ENCODE measurements around the gene ARSK. TPM values are rescaled to one million over a fixed set of nuclear protein-coding genes. Genes with fewer than 3 reads are reported as not detected.

ARSK gene, protein sequence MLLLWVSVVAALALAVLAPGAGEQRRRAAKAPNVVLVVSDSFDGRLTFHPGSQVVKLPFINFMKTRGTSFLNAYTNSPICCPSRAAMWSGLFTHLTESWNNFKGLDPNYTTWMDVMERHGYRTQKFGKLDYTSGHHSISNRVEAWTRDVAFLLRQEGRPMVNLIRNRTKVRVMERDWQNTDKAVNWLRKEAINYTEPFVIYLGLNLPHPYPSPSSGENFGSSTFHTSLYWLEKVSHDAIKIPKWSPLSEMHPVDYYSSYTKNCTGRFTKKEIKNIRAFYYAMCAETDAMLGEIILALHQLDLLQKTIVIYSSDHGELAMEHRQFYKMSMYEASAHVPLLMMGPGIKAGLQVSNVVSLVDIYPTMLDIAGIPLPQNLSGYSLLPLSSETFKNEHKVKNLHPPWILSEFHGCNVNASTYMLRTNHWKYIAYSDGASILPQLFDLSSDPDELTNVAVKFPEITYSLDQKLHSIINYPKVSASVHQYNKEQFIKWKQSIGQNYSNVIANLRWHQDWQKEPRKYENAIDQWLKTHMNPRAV
- 7.5 and 11.9 TPM in 2 replicates for total RNA-seq

DNA sequence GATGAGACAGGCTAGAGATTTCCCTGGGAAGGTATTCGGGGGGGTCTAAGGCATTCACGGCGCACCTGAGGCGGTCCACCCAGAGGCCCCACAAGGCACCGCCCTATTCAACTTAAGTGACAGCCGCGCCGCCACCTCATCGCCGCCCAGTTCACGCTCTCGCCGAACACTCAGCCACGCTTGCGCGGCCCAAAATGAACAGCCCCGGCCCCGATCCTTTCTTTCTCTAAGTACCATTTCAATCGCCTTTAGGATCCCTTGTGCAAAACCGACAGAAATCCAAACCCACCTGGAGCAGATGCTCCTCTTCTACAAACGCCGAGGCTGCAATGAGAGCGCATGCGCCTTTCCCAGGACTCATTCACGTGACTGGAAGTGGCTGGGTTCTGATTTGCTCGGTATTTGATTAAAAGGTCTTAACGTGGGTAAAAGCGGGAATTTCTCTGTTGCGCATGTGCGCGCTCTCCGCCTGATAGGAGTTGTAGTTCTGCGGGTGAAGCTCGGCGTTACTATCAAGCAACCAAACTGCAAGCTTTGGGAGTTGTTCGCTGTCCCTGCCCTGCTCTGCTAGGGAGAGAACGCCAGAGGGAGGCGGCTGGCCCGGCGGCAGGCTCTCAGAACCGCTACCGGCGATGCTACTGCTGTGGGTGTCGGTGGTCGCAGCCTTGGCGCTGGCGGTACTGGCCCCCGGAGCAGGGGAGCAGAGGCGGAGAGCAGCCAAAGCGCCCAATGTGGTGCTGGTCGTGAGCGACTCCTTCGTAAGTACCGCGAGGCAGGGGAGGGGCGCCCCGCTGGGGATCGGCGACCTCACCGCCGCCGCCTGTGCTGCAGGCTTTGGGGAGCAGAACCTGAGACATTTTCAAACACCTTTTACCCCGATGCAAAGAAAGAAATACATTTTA lies at the start of gene ARSK, which contains the start of gene SKIC3:
Gene ARSK (plus strand): TSS at position 455 of the 902 bp plus-strand sequence. CDS start 178 bp downstream, at position 633.
Gene SKIC3 (minus strand): TSS at position 331 of the 902 bp plus-strand sequence. CDS start 7,827 bp downstream, outside the sequence.
- DNase-seq (ENCODE audit: extremely low read depth, low read depth, low spot score): peak; percentile 99

DNA sequence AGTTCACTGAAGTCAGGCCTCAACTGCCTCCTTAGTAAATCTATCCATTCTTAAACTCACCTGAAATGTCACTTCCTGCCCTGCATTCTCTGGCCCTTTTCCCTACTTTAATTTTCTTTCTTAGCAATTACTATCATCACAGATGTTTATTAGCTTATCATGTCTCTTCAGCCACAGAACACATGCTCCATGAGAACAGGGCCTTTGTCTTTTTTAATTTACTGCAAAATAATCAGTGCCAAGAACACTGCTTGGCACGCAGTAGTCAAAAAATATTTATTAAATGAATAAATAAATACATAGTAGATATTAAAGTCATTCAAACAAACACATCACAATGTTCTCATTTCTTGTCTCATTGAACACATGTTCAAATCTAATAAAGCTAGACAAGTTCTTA lies 46.4 kb upstream of the ARSK start:
- no peak for DNase-seq (ENCODE audit: extremely low read depth, low read depth, low spot score)

DNA sequence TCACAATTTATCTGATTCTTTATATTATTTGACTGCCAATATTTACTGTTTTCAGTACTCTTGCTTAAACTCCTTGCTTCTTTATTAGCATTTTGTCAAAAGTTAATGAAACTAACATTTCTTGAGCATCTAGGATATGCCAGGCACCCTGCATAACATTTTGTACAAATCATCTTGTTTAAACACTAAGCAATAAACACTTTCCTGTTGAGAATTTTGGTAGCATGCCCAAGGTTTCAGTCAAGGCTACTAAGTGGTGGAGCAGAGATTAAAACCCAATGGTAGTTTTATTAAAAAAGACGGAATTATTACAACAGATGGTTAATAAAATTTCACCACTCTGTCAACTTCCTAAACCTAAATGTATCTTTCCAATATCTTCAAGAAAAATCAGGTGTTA lies 43.3 kb upstream of the ARSK start:
- DNase-seq (ENCODE audit: extremely low read depth, low read depth, low spot score): no peak

DNA sequence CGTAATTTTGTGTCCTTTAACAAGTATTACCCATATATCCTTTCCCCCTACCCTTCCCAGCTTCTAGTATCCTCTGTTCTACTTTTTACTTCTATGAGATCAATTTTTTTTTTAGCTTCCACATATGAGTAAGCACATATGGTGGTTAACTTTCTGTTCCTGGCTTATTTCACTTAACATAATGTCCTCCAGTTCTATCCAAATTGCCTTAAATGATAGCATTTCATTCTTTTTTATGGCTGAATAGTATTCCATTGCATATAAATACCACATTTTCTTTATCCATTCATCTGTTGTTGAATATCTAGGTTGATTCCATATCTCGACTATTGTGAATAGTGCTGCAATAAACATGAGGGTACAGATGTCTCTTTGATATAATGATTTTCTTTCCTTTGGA lies 36.5 kb upstream of the ARSK start:
- no peak for DNase-seq (ENCODE audit: extremely low read depth, low read depth, low spot score)

DNA sequence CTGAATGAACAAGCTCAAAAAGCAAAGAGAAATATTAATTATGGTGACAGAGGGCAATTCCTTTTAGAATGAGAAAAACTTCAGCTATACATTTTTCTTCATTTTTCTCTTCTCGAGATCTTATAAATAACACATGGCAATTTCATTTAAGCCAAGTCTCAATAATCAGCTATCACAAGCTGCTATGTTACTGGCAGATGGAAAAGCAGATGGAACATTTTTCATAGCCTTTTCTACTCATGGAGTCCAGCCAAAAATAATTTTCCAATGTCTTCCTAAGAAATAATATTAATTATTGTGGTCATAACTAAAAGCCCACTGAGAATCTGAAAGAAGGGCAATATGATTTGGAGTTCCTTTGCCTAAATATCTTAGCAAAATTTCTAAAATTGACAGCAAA lies 35.8 kb upstream of the ARSK start:
- DNase-seq (ENCODE audit: extremely low read depth, low read depth, low spot score): no peak

DNA sequence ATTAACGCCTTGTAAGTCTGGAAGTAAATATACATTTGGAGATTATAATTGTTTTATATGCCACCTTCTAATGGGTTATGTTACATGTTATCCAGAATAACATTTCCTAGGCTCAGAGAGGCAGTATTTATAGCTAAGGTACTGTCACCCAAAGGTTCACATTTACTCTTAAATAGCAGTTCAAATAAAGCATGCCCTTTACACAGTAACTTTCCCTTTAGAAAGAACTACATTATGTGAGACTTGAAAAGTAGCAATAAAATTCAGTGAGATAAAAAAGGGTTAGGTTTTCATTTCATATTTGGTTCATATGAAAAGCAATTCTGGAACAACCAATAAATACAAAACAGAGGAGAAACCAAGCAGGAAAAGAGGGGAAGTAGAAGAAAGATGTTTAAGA lies 35.2 kb upstream of the ARSK start:
- no peak for DNase-seq (ENCODE audit: extremely low read depth, low read depth, low spot score)

DNA sequence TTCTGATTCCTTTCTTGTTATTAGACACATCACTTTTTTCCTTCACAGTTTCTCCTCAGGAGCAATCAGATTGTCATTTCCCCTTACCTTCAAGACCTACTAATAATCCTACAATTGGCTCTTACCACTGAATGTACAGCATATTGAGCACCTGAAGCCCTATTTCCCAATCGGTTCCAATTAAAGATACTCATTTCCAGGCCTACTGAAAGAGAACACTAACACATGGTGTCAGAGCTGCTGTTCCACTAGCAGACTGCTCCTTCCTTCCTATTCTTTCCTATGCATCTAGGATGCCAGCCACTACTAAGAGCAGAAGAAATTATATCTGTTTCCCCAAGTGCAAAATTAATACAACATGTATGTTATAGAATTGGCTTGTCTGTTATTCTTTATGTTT lies 34.7 kb upstream of the ARSK start:
- DNase-seq (ENCODE audit: extremely low read depth, low read depth, low spot score): no peak

DNA sequence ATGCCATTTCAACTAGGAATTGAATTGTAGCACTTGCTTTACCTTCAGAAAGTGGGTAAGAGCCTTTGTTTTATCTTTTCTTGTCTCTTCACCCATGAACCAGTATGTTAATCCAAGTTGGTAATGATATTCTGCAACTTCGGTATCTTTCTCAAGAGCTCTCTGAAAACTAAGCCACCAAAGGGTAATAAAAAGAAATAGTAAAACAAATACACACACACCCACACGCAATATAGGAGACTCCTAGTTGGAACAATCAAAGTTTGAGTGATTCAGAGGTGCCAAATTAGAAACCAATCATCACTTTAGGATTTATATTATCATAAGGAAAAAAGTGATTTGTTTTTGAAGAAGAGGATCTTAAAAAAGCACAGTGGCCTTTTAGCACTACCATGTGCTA lies 30.5 kb upstream of the ARSK start:
- DNase-seq (ENCODE audit: extremely low read depth, low read depth, low spot score): no peak

DNA sequence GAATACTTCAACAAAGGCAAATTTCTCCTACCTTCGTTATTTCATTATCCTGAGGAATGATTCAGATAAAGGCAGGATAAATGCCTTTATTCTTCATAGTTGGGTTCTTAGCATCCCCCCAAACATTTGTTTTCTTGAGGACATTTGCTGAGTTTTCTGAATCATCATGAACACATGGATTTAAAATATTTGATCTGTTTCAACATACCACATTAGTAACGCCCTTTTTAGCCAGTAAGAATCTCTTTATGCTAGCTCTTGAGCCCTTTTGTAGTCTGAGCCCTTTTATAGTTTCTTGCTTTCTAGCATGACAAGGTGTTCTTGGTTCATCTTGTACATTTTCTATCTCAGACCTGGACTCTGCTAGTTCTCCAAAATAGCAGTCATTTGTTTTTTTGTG lies 28.0 kb upstream of the ARSK start:
- DNase-seq (ENCODE audit: extremely low read depth, low read depth, low spot score): no peak

DNA sequence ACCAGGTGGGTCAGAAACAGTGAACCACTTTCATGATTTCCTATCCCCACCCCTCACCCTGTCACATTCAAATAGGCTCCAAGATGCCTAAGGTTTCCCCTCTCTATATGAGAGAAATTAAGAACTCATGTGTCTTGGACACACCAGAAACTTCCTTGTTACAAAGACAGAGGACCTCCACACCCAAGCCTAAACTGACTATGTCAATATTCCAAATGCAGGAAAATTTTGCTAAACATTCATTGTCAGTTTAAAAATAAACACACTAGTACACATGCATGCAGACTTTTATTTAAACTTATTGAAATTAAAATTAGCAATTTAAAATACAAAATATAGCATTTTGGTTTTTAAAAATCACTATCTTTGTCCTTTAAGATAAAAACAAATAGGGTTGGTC lies 26.3 kb upstream of the ARSK start:
- no peak for DNase-seq (ENCODE audit: extremely low read depth, low read depth, low spot score)

DNA sequence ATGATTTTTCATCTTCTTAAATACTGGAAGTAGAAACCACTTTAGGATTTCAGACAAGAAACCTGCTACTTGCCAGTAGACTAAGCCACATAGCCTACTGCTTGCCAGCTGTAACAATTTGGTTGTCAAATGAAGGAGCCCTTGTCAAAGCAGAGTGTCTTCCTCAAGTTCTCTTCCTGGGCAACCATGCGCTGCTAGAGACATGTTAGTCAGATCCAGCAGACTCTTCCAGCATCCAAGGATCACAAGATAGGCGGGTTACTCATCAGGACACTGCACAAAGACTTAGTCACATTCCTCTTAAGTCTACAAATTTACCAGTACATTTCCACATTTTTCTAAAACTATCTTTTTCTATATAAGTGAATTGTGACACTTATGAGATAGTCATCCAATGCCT lies 24.5 kb upstream of the ARSK start:
- DNase-seq (ENCODE audit: extremely low read depth, low read depth, low spot score): no peak

DNA sequence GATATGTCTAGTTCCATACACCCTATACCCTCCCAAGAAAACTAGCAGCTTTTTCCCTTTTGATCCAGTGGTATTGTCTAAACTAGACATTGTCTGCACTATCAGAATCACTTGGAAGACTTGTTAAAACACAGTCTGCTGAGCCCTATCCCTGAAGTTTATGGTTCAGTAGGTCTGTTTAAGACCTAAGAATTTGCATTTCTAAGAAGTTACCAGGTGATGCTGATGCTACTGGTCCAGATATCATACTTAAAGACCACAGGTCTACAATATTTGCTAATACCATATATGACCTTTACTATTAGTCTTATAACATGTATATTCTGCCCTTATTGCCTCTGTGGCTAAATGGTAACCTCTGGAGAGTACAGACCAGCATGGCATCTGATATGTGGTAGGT lies 23.4 kb upstream of the ARSK start:
- no peak for DNase-seq (ENCODE audit: extremely low read depth, low read depth, low spot score)

DNA sequence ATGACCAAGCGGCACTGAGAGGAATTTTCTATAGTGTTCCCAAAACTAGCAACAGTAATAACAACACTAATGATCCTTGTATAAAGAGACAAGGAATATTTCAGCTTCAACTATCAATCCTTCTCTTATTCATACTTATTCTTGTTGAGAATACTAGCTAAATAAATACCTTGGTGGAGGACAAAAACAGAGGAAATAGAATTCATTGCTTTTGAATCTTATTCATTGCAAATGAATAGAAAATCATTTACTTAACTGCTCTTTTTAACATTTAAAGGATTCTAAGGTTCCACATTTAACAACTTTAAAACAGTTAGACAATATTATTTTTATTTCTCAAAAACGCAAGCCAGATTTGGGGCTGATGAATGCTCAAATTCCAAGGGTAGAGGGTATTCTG lies 22.5 kb upstream of the ARSK start:
- no peak for DNase-seq (ENCODE audit: extremely low read depth, low read depth, low spot score)

DNA sequence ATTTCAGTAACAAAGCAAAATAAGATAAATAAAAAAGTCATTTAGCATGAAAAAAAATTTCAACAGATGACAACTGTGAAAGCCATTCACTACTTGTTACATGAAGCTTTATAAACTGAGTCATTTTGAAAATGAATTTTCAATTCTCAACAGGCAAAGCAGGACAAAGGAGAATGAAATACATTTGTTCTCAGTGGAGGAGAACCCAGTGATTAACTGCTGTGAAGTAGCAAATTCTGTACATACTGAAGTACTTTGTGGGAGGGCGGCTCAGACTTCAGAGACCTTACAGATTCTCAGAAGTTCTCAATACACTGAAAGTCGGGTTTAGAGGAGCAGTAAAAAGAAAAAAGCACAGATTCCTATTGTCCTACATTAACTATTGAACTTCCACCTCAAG lies 21.8 kb upstream of the ARSK start:
- DNase-seq (ENCODE audit: extremely low read depth, low read depth, low spot score): no peak

DNA sequence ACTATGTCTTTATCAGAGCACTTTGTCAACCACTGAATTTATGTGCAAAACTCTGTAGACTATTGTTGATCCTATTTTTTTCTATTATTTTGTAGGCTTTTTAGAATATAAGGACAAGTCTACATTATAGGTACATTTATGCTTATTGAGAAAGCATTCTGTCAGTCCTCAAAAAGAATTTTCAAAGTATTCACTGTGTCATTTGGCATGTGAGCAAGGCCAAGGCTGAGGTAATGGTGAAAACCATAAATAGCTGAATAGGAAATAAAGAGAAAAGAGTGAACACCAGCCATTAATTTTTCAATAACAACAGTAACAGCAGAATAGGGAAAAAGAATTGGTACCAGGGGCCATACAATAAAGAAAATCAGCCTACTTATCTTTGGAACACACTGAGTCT lies 21.1 kb upstream of the ARSK start:
- DNase-seq (ENCODE audit: extremely low read depth, low read depth, low spot score): no peak

DNA sequence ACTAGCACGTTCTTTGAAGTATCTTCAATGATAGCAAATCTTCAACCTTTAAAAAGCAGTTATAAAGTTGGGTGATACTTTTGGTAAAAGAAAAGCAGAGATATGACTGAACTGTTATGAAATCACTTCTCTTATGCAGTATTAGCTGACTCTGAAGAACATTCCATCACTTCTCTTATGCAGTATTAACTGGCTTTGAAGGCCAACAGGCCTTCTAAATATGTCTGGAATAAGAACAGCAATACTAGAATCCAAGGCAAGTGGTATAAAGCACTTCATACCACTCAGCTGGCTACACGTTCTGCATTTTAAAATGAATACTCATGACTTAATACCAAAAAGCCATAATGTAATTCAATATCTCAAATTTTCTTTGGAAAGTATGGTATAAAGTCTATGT lies 17.4 kb upstream of the ARSK start:
- no peak for DNase-seq (ENCODE audit: extremely low read depth, low read depth, low spot score)

DNA sequence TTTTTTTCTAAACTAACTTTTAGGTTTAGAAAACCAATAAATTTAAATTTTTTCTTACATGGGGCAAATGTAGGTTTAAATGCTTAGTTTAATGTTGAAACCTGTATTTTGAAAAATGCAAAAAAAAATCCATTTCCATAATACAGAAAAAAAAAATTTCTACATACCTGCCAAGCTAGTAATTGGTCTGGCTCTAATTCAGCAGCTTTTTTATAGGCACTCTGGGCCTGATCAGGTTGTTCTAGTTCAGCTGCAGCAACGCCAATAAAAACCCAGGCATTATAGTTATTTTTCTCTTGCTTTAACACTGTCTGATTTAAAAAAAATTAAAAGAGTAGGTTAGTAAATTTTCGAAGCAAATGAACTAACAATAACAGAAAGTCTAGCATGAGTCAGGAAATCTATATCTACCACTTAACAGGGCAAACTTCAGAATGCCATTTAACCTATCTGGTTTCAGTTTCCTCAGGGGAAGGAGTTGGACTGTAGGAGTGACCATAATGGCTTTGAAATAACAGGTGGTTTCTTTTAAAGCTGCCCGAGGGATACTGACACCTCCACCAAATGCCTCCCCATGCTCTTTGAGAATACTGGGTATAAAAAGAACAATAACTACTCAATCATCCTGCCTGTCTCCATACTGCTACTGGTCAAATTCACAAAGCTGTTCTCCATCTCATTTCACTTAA lies 11.7 kb upstream of the ARSK start:
- no peak for DNase-seq (ENCODE audit: extremely low read depth, low read depth, low spot score)

DNA sequence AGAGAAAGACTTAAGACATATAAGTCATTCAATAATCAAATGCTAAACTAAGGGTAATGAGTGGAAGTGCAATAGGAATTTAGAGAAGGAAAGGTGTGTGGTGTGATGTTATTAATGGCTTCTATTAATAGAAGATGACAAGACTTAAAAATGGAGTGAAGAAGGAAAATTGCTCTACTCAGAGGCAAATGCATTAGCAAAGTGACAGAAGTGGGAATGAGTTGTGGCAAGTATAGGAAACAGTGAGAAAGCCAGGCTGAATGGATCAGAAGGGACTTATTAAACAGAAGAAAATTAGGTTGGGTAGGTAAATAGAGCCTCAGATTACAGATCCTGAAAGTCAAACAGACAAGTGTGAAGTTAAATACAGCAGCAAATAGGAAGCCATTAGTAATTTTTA lies 5.9 kb upstream of the ARSK start:
- DNase-seq (ENCODE audit: extremely low read depth, low read depth, low spot score): no peak

DNA sequence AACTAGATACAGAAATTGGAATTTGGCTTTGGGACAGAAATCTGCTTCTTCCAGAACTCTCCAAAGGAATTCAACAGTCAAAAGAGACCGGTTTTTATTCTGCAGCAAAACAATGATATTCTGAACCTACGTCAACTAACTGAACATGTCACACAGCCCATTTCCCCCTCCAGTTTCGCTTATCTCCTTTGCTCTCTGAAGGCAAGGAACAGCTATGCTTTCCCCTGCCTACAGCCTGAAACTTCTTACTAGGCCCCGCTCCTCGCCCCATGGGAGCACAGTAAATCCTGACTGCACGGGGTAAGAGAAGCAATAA lies 612 bp upstream of the ARSK start:
- no peak for DNase-seq (ENCODE audit: extremely low read depth, low read depth, low spot score)

DNA sequence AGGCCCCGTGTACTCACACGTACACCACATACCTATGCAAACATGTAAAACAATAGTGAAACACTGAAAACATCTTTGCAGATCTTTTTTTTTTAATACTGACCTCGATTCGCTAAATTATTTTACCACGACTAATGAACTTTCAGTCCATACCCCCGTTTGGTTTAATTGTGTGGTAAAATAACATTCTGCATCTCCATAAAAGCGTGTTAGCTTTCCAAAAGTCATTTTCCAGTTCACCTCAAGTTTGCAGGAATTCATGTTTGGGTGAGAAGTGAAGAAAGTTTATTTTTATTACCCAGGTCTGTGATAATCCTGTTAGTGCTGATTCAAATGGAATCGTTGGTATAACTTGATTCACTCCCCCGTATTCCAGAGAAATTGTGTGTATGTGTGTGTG lies 652 bp downstream of the ARSK start:
- no peak for DNase-seq (ENCODE audit: extremely low read depth, low read depth, low spot score)

DNA sequence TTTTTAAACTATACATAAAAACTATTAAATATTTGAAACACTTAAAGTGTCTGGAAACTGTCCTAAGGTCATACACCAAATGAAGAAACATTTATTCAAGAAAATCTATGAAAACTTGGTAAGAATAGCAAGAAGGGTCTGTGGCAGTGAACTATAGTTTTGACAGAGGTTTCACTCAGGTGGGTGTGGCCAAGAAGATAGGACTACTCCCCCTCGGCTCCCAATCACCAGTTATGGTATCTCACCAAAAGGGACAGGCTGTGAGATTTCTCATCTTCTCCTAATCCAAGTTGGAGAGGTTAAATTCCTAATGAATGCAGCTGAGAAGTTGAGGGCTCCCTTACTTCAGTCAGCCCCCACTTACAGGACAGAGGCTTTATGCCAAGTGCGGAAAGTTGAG lies 2.9 kb downstream of the ARSK start:
- DNase-seq (ENCODE audit: extremely low read depth, low read depth, low spot score): no peak
